K562 (cell line): Measurements from ENCODE around the gene ILF3.

Experiments
- ARID1B ChIP-seq: fragments of 450-650 bp; IDR thresholded peaks from 2 replicates; pipeline ENCODE4 v1.6.1; 2016; ENCODE audit warnings: antibody characterized with exemption, mild to moderate bottlenecking, inconsistent platforms
- CAMTA2 ChIP-seq: fragments of 250-450 bp; sonication (Bioruptor Pico); conservative IDR thresholded peaks from 2 replicates; pipeline ENCODE4 v1.5.1; 2022
- FOSL1 ChIP-seq: fragments of 200-800 bp; sonication (Bioruptor generic); conservative IDR thresholded peaks from 2 replicates; pipeline ENCODE4 v1.6.1; 2016; ENCODE audit warnings: missing genetic modification characterization, missing compliant biosample characterization
- HMGXB4 ChIP-seq: sonication (generic); formaldehyde crosslinking; IDR thresholded peaks from 2 replicates; pipeline ENCODE4 v1.8.1; 2023; ENCODE audit warnings: mild to moderate bottlenecking, missing genetic modification reagents

GRCh38 chr19:10686661-10687517 lies 32.7 kb downstream of the ILF3 start:
- TF ChIP-seq CAMTA2 (no peak), HMGXB4 (CRISPR knock-in tag) (no peak), ARID1B (no peak), FOSL1 (tag) (no peak)
